ENCODE data around the gene HDDC3.

HDDC3 gene

DNA sequence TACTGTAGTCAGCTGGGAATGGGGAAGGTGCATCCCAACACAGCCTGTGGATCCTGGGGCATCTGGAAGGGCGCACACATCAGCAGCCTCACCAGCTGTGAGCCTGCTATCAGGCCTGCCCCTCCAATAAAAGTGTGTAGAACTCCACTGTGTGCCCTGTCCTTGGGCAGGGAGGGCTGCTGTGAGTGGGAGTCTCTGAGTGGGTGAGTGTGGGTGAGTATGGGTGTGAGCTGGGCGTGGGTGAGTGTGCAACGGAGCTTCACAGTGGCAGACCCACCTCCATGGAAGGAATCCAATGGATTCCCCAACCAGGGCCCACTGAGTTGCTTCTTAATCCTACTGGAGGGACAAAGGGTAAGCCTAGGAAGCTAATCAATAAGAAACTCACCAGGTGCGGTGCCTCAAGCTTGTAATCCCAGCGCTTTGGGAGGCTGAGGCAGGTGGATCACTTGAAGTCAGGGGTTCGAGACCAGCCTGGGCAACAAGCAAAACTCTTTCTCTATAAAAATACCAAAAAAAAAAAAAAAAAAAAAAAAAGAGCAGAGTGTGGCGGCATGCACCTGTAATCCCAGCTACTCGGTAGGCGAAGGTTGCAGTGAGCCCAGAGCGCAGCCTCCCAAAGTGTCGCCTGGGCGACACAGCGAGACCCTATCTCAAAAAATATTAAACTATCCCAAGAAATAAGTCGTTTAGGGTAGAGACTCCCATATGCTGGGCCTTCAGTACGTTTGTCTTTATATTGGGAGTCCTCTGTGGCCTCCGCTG is 21.8 kb upstream of the HDDC3 start:
- no peak for DNase-seq

DNA sequence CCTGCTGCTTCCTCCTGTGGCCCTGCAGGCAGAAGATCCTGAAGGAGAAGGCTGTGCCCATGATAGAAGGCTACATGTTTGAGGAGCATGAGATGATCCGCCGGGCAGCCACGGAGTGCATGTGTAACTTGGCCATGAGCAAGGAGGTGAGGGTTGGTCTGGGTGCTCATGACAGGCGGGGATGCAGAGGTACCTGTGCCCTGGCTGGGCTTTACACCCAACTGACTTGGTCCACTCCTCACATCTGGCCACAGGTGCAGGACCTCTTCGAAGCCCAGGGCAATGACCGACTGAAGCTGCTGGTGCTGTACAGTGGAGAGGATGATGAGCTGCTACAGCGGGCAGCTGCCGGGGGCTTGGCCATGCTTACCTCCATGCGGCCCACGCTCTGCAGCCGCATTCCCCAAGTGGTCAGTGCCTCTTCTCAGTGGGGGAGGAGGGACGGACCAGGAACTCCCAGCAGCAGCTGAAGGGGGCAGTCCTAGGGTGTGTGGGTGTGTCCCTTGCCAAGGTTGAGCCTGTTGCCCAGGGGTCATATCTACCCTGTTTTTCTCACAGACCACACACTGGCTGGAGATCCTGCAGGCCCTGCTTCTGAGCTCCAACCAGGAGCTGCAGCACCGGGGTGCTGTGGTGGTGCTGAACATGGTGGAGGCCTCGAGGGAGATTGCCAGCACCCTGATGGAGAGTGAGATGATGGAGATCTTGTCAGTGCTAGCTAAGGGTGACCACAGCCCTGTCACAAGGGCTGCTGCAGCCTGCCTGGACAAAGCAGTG is 20.7 kb upstream of the HDDC3 start:
- DNase-seq = no peak

DNA sequence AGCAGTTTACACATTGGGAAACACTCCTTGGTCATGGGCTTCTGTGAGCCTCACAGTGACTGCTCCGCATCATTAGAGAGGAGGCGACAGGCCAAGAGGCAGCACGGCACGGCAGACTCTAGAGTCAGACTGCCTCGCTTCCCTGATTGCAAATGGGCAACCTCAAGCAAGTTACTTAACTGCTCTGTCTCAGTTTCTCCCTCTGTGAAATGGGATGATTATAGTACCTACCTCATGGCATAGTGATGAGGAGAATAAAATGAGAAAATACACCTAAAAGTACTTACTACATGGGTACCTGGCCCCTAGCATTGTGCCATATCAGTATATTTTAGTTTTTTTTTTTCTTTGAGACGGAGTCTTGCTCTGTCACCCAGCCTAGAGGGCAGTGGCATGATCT is 18.3 kb upstream of the HDDC3 start:
- DNase-seq = no peak

DNA sequence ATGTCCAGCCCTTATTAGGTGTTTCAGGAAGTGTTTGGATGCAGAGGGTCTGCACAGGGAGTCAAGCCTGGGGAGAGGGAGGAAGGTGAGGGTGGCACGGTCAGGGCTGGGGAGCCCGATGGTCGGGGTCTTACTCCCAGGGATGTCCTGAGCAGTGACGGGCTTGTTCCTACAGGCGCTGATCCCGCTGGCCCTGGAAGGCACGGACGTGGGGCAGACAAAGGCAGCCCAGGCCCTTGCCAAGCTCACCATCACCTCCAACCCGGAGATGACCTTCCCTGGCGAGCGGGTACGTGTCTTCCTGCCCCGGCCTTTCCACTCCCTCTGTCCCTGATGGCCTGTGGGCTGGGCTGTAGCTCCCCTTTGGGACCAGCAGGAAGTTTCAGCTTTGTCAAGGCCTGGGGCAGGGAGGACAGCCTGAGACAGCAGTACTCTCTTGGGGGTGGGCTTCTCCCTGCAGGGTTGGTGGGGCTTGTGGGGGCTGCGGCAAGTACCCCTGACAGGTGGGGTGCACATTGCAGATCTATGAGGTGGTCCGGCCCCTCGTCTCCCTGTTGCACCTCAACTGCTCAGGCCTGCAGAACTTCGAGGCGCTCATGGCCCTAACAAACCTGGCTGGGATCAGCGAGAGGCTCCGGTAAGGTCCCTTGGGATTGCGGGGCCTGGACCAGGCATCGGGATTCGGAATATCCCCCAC is 17.8 kb upstream of the HDDC3 start:
- DNase-seq = no peak

DNA sequence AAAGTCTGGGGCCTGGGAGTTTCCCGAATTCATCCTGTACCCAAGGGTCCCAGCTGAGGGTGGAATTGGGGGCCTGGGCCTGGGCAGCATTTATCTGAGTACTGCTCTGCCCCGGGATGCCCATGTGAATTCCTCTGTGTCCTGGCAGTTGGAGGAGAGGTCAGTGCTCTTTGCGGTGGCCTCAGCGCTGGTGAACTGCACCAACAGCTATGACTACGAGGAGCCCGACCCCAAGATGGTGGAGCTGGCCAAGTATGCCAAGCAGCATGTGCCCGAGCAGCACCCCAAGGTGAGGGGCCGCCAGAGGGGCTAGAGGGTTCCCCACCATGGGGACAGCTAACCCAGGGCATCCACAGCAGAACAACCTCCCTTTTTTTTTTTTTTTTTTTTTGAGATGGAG is 16.2 kb upstream of the HDDC3 start:
- DNase-seq = no peak

DNA sequence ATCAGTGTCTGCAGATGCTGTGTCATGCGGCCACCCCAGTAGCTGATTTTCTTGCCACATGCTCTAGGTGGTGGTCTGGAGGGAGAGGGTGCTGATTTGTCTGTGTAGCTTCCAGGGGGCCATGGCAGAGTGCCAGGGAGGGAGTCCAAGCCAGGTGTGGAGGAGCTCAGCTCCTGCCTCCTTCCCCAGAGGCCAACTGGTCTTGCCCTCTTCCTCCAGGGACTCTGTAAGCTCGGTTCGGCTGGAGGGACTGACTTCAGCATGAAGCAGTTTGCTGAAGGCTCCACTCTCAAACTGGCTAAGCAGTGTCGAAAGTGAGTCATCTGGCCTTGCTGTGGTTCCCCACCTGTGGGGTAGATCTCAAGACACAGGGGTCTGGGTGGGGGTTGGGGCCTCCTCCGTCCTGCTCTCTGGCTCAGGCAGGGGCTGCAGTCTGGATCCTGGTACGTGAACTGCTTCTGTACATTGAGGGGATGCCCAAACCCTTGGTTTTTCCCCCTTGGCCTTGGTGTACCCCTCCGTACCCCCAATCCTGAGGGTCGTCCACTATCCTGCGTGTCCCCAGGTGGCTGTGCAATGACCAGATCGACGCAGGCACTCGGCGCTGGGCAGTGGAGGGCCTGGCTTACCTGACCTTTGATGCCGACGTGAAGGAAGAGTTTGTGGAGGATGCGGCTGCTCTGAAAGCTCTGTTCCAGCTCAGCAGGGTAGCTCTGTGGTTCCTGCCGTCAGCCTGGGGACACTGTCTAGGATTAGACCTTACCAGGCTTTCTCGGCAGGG is 15.4 kb upstream of the HDDC3 start:
- DNase-seq = no peak

DNA sequence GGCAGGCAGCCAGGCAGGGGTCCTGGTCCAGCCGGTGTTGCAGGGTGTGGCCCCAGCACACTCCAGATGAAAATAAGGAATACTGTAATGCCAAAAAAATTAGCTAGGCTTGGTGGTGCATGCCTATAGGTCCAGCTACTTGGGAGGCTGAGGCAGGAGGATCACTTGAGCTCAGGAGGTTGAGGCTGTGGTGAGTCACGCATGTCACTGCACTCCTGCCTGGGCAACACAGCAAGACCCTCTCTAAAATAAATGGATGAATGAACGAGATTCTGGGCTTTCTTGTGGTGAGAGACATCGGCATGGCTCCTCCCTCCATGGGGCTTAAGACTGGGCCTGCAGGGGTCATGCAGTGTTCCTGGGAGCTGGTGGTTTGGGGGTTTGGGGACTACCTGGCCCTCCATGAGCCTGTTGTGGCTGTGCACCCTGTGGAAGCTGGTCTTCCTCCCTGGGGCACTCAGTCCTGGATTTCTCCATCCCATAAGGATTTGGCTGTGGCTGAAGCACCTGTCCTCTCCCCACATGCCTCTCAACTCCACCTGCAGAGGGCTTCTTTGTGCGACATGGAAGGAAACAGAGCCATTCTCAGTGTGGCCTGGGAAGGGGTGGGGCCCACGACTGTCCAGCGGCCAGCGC is 14.7 kb upstream of the HDDC3 start:
- DNase-seq = no peak

DNA sequence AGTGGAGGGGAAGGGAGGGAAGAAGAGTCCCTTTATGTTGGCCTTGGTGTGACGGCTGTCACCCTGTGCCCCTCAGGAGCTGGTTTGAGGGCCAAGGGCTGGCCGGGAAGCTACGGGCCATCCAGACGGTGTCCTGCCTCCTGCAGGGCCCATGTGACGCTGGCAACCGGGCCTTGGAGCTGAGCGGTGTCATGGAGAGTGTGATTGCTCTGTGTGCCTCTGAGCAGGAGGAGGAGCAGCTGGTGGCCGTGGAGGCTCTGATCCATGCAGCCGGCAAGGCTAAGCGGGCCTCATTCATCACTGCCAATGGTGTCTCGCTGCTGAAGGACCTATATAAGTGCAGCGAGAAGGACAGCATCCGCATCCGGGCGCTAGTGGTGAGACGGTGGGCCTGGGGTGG is 14.2 kb upstream of the HDDC3 start:
- DNase-seq = no peak

DNA sequence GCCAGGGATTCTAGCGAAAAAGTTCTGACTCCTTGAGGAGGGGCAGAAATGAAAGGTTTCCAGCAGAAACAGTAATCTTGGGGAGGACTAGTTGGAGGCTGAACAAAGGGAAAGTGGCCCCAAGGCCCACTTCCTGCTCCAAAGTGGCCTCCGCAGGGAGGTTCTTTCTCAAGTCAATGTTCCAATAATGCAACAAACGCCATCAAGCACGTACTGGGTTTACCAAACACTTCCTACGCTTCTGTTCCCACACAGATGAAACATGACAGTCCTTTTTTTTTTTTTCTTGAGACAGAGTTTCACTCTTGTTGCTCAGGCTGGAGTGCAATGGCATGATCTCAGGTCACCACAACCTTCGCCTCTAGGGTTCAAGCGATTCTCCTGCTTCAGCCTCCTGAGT is 12.7 kb upstream of the HDDC3 start:
- no peak for DNase-seq

DNA sequence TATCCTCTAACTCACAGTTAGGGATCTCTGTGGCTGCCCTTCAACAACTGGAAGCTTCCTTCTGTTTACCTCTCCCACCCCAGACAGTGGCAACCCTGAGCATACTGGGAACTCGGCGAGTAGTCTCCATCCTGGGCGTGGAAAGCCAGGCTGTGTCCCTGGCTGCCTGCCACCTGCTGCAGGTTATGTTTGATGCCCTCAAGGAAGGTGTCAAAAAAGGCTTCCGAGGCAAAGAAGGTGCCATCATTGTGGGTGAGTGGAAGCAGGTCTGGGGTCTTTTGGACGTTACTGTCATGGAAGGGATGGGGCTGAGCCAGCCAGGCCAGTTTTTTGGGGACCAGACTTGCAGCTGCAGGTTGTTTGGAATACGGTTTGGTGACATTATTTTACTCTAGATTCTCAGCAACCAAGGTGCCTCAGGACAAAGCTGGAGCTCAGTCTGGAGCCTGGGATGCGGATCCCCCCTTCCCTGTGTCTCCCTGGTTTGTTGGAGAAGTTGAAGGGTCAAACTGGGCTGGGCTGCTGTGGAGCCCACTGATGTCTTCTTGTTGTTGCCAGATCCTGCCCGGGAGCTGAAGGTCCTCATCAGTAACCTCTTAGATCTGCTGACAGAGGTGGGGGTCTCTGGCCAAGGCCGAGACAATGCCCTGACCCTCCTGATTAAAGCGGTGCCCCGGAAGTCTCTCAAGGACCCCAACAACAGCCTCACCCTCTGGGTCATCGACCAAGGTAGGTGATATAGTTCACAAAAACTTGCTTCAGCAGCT is 10.2 kb upstream of the HDDC3 start:
- no peak for DNase-seq

DNA sequence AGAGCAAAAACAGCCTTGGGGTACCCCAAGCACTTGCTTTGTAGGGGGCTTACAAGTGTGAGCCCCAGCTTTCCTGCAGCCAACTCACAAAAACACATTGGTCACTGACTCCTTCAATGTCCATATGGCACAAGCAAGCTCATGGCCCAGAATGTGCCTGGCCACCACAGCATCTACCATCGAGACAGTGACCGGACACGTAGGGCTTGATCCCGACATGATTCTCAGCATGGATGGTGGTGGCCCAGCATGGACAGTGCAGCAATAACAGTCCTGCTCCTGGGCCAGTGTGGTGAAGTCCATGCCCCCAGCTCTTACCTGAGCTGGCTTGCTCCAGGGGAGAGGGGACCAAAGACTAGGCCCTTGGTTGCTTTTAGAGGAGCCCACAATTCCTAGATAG is 8.7 kb upstream of the HDDC3 start:
- DNase-seq = no peak

DNA sequence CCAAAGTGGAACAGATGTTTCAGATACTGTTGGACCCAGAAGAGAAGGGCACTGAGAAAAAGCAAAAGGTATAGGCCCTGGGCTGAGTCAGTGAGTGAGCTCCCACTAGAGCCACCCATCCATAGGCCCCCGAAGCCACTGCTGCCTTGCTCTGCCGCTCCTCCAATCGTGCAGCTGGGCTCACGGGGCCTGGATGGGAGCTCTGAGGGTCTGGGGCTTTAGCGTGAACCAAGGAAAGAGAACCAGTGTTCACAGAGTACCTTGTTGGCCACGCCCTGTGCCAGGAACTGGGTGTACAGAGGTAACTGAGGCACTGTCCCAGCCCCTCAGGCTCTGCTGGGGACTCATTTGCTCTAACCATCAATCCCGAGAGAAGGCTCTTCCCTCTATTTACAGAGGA is 7.4 kb upstream of the HDDC3 start:
- DNase-seq = no peak

DNA sequence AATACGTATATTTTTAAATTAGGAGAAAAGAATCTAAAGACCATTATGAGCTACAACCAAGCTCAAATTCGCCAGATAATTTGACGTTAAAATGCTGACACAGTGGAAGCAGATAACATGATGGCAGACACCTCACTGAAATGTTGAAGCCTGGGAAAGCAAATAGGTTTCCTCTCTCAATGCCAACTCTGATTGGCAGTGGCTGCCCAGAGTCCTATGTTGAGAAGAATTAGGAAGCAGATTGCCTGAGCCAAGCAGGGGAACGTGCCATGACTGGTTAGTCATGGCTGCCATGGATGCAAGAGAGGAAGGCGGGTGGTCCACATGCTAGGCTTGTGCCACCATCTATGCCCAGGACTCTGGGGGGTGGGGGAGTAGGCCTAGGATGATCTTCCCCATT is 5.9 kb upstream of the HDDC3 start:
- no peak for DNase-seq

DNA sequence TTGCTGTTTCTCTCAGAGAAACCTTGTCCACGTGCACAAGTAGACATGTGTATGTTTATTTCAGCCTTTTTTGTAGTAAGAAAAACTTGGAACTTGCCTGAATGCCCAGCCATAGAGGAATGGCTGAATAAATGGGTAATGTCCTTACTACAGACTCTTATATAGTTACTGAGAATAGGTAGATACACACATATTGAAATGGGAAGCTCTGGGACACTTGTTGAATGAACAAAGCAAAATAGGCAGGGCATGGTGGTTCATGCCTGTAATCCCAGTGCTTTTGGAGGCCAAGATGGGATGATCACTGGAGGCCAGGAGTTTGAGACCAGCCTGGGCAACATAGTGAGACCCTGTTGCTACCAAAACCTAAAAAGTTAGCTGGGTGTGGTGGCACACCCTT is 4.5 kb upstream of the HDDC3 start:
- DNase-seq = no peak

DNA sequence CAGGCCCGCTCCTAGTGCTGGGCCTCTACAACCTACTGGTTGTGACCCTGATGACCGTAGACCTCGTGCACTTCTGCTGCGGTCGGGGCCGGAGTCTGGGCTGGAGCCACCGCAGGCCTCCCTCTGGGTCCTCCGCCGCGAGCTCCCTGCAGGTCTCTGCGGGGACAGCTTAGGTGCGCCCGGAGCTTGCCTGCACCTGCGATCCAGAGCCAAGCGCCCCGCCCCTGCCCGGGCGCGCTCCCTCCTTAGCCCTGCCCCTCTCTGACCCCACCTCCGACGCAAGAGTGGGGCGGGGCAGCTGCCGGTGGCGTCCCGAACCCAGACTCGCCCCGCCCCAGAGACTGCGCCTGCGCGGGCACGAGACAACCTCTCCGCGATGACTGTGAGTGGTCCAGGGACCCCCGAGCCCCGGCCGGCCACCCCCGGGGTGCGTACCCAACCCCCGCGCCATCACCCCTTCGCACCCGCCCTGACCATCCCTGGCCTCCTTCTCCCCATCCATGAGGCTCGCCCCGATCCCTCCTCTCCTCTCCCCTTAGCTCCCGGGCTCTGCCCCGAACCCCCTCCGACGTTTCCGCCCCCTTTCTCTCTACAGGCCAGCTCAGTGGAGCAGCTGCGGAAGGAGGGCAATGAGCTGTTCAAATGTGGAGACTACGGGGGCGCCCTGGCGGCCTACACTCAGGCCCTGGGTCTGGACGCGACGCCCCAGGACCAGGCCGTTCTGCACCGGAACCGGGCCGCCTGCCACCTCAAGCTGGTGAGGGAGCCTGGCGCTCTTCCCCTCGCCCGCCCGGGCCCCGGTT is 2.8 kb upstream of the HDDC3 start, which contains the start of gene UNC45A:
TSS of gene UNC45A (plus strand) at position 337 of the 803 bp plus-strand sequence. CDS start at position 377, 40 bp downstream.
- DNase-seq = peak; percentile 90

DNA sequence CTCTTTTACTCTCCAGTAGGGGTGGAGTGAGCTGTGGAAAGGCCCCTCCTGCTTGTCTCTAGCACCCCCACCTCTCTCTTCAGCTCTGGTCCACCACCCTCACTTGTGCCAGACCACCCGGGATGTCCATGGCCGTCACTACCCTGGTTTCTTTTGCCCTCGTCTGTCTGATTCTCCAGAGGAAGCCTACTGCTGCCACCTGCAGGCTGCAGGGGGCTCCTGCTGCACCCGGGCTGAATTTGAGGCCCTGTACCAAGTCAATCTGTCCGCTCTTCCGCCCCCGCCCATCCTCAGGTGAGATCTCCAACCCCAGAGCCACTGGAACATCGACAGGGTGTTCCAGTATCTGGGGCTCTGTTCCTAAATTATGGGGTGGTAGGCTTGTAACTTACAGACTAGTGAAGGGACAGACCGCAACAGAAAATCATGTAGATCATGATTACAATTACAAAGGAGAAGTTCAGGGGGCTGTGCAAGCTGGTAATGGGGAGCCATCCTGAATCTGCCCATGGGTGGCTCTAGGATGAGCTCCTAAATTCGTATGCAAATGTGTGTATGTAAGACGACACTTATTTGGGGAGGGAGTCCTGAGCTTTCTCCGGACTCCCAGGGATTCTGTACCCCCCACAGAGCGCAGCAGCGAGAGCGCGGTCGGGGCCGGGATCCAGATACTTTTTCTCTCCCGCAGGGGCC is 2.1 kb upstream of the HDDC3 start:
- peak; percentile 89 for DNase-seq

DNA sequence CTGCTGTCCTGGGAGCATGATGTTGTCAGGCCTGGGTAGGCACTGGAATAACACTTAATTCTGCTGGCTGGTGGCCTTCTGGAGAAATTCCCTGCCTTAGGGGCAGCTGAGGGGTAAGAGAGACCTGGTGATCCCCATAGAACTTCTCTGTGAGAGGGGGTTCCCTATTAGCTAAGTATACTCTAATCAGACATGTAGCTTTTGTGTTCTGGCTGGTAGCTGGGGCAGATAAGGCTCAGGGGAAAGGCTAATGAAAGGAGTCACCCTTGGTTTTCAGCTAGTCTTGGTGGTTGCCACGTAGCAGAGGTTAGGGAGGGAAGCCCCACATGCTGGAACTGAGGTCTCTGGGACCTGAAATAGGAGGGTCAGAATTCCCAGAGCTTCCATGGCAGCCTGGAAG is 952 bp upstream of the HDDC3 start:
- DNase-seq = peak; percentile 25

DNA sequence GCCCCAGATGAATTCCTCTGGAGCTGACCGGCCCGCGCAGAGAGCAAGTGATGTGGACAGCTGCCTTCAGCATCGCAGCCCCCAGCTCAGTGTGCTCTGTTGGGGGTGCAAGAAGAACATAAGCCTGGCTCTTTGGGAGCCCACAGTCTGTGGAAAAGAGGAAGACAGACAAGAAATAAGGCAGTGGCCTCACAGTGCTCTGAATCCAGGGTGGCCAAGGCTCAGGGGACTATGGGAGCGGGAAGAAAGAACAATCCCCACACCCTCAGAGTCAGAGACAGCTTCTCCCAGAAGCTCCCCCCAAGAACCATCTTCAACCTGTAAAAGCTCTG is 277 bp upstream of the HDDC3 start:
- DNase-seq = no peak

DNA sequence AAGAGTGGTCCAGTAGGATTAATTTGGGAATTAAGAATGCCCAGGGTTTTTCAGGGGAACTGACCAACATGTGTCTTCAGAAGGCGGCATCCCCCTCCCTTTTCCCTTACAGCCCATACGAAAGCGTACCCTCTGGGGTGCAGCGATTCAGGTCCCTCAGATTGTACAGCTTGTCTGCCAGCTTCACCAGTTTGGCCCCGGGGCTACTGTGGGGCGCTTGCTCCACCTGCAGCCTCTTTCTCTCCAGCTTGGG is 848 bp downstream of the HDDC3 start:
- DNase-seq = no peak

DNA sequence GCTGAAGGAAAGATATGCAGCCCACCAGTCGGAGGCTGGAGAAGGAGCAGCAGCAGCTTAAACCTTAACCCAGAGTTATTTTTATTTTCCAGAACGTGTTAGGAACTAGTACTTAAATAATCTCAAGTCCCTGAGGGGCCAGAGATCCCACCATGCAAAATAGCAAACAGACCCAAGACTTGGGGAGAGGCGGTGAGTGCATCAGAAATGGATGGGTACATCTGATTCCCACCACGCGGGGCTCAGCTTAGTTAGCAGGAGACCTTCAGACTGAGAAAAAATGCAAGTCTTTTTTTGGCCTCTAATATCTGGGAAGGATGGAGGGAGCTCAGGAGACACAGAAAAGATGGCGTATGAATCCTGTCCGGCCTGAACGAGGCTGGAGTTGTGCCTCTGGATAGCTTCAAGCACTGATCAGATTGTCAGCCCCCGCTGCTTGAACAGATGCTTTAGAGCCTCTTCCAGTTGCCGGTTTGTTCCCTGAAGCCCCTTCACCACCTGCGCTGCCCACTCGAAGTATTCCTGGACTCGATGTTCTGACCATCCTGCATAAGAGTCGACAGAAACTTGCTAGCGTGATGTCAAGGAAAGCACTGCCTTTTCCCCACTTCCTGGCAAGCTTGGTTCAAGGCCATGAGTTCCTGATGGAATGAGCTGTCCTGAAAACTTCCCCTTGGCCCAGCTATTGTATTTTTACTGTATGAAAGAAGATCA is 1.3 kb downstream of the HDDC3 start:
- DNase-seq = peak; percentile 63
